Measurements from ENCODE around the gene SMYD2. TPM values are rescaled to one million over a fixed set of nuclear protein-coding genes. Genes with fewer than 3 reads are reported as not detected.

SMYD2 gene
- total RNA-seq, 1 donor from 2014 or later: 18.2 TPM

GRCh38 chr1:214310777-214311690 is 30.1 kb downstream of the SMYD2 start:
- intact Hi-C loops (cut with DNase I): no loop called here
- no peaks in the 10 kb centered on the region for H3K9me3 ChIP-seq
- no peaks in the 10 kb centered on the region for H3K27me3 ChIP-seq
- H3K27ac ChIP-seq: no peak overlapping the region
- no peak for DNase-seq (ENCODE audit: extremely low spot score in 2 of 2)
- no peak for TF ChIP-seq CTCF (IDR thresholded peaks at IDR 0.05)
- no peak for TF ChIP-seq POLR2AphosphoS5 (IDR thresholded peaks at IDR 0.05; ENCODE audit: insufficient read depth in 1 of 2, low read depth in 1 of 2)
- no peak for TF ChIP-seq POLR2A (IDR thresholded peaks at IDR 0.05)
- H3K4me3 ChIP-seq: no peak overlapping the region
- no peaks in the 10 kb centered on the region for H3K4me1 ChIP-seq
- H3K36me3 ChIP-seq: no peaks in the 10 kb centered on the region

- Histone ChIP-seq H3K4me3 (no peak overlapping the region), H3K4me1 (no peaks in the 10 kb centered on the region), H3K36me3 (peaks cover 0 to 2% of the 10 kb centered on the region in 2 donors), H3K27me3 (no peaks in the 10 kb centered on the region), H3K27ac (no peak overlapping the region), H3K9me3 (no peaks in the 10 kb centered on the region)
- TF ChIP-seq POLR2AphosphoS5 (IDR thresholded peaks at IDR 0.05; ENCODE audit: insufficient read depth in 1 of 2, low read depth in 1 of 2) (no peak), CTCF (IDR thresholded peaks at IDR 0.05) (no peak), POLR2A (IDR thresholded peaks at IDR 0.05) (no peak)
- intact Hi-C loops (cut with DNase I): no loop called here
- DNase-seq (ENCODE audit: extremely low spot score in 2 of 2): no peak
Observed at GRCh38 chr1:214312530-214313051, 31.6 kb downstream of the SMYD2 start.

- no peaks in the 10 kb centered on the region for H3K27me3 ChIP-seq
- no peak overlapping the region for H3K4me3 ChIP-seq
- intact Hi-C loops (cut with DNase I): no loop called here
- no peaks in the 10 kb centered on the region for H3K4me1 ChIP-seq
- H3K27ac ChIP-seq: no peak overlapping the region
- TF ChIP-seq POLR2AphosphoS5 (IDR thresholded peaks at IDR 0.05; ENCODE audit: insufficient read depth in 1 of 2, low read depth in 1 of 2) (no peak), POLR2A (IDR thresholded peaks at IDR 0.05) (no peak), CTCF (IDR thresholded peaks at IDR 0.05) (no peak)
- DNase-seq (ENCODE audit: extremely low spot score in 2 of 2): no peak
- no peaks in the 10 kb centered on the region for H3K9me3 ChIP-seq
- peaks cover 0 to 6% of the 10 kb centered on the region in 2 donors for H3K36me3 ChIP-seq
Observed at GRCh38 chr1:214314178-214314843, 33.4 kb downstream of the SMYD2 start.

- H3K27ac ChIP-seq: no peak overlapping the region
Observed at GRCh38 chr1:214316593-214316992, 35.6 kb downstream of the SMYD2 start.

More at GRCh38 chr1:214316593-214316992, 35.6 kb downstream of the SMYD2 start:
- no peaks in the 10 kb centered on the region for H3K27me3 ChIP-seq
- DNase-seq (ENCODE audit: extremely low spot score in 2 of 2): no peak
- intact Hi-C loops (cut with DNase I): no loop called here
- H3K9me3 ChIP-seq: no peaks in the 10 kb centered on the region
- TF ChIP-seq POLR2AphosphoS5 (IDR thresholded peaks at IDR 0.05; ENCODE audit: insufficient read depth in 1 of 2, low read depth in 1 of 2) (no peak), CTCF (IDR thresholded peaks at IDR 0.05) (no peak), POLR2A (IDR thresholded peaks at IDR 0.05) (no peak)
- peaks cover 0 to 6% of the 10 kb centered on the region in 2 donors for H3K36me3 ChIP-seq
- H3K4me3 ChIP-seq: no peak overlapping the region
- no peaks in the 10 kb centered on the region for H3K4me1 ChIP-seq
